DOHH2 (cell line): Measurements from ENCODE around the gene ABLIM3.

ENCODE experiments used
- CTCF ChIP-seq: fragments of 200-600 bp; sonication (generic); IDR thresholded peaks from one replicate; pipeline ENCODE4 v1.5.1; 2014; ENCODE audit warnings: antibody characterized with exemption, mild to moderate bottlenecking, low read depth, low read length; ENCODE audit not compliant: poor library complexity, severe bottlenecking
- EZH2phosphoT487 ChIP-seq: fragments of 200-600 bp; sonication (generic); IDR thresholded peaks from 2 replicates; pipeline ENCODE4 v1.6.1; 2017; ENCODE audit warnings: borderline replicate concordance, mild to moderate bottlenecking, antibody characterized with exemption, low read length, moderate library complexity, mixed read lengths

GRCh38 chr5:149280802-149281201, 139.5 kb downstream of the ABLIM3 start:
- TF ChIP-seq CTCF (no peak), EZH2phosphoT487 (no peak)
